ENCODE results near the gene TNFSF10. TPM values are rescaled to one million over a fixed set of nuclear protein-coding genes. Genes with fewer than 3 reads are reported as not detected.

TNFSF10 gene
- polyA plus RNA-seq, 2 of the 4 experiments (the other 2 are of a cell fraction) = 0.48 to 0.92 TPM

DNA sequence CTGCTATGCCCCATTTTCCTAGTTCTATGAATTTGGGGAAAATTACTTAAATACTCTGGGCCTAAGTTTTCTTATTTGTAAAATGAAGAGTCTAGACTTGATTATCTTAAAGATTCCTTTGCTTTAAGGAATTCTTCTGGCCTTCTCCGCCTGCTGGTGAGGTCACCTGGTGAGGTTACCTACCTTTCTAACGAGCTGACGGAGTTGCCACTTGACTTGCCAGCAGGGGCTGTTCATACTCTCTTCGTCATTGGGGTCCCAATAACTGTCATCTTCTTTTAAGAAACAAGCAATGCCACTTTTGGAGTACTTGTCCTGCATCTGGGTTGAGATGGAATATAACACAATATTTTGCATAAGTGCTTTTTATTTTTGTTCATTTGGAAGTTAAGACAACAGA is 8.6 kb downstream of the TNFSF10 start:
- WGBS (ENCODE audit: missing lambda C conversion rate) = 87% methylated on average over 4 of the region's 4 CpGs
- CTCF ChIA-PET = no interaction called here

GRCh38 chr3:172513488-172513887 is 9.7 kb downstream of the TNFSF10 start:
- no peak for ATAC-seq
- H3K4me2 ChIP-seq = no peak overlapping the region
- CTCF ChIA-PET = interaction anchor here (0.6 kb wide), 1 partner anchor 8 kb away, joined by 3 read pairs; no protein-coding TSS in a partner anchor
- H3K27ac ChIP-seq = no peak overlapping the region
- POLR2A ChIA-PET = no interaction called here
- FAIRE-seq = no peak
- 64% methylated on average over 2 of the region's 2 CpGs for WGBS (ENCODE audit: missing lambda C conversion rate)
- DNase-seq (ENCODE audit: low read depth in 1 of 2, low spot score in 1 of 2) = no peak
- peaks cover 14% of the 10 kb centered on the region for H3K4me1 ChIP-seq
- H3K9me3 ChIP-seq = no peaks in the 10 kb centered on the region
- no peak overlapping the region for H3K4me3 ChIP-seq
- TF ChIP-seq, protein P1, sequence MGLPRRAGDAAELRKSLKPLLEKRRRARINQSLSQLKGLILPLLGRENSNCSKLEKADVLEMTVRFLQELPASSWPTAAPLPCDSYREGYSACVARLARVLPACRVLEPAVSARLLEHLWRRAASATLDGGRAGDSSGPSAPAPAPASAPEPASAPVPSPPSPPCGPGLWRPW (IDR thresholded peaks at IDR 0.05) = no peak
- TF ChIP-seq KDM1A (IDR thresholded peaks at IDR 0.05; ENCODE audit: low read depth) = no peak
- no peak for TF ChIP-seq FOSL2 (IDR thresholded peaks at IDR 0.05)
- TF ChIP-seq FOSL2 (CRISPR knock-in tag; IDR thresholded peaks at IDR 0.05) = no peak
- TF ChIP-seq POLR2A (IDR thresholded peaks at IDR 0.05; ENCODE audit: low read length) = no peak
- TF ChIP-seq MYC (IDR thresholded peaks at IDR 0.05; ENCODE audit: borderline replicate concordance, low read length) = no peak
- no peak for TF ChIP-seq EP300 (IDR thresholded peaks at IDR 0.05)
- TF ChIP-seq CBX8 (IDR thresholded peaks at IDR 0.05) = no peak
- TF ChIP-seq CEBPB (IDR thresholded peaks at IDR 0.05) = no peak
- TF ChIP-seq ZNF302 (CRISPR knock-in tag; IDR thresholded peaks at IDR 0.05) = no peak

More for the DNA sequence above, 8.6 kb downstream of the TNFSF10 start:
- ATAC-seq = no peak
- H3K27ac ChIP-seq = no peak overlapping the region
- TF ChIP-seq EHMT2 (IDR thresholded peaks at IDR 0.05; ENCODE audit: low read depth) (no peak), CBX8 (IDR thresholded peaks at IDR 0.05) (no peak), CHD2 (IDR thresholded peaks at IDR 0.05; ENCODE audit: low read length, partially characterized antibody) (no peak), FOXS1 (CRISPR knock-in tag; IDR thresholded peaks at IDR 0.05) (no peak), NR3C1 (IDR thresholded peaks at IDR 0.05) (no peak), MYC (IDR thresholded peaks at IDR 0.05; ENCODE audit: borderline replicate concordance, low read length) (no peak), REST (IDR thresholded peaks at IDR 0.05) (no peak), ZNF302 (CRISPR knock-in tag; IDR thresholded peaks at IDR 0.05) (no peak), HMGXB4 (CRISPR knock-in tag; IDR thresholded peaks at IDR 0.05; ENCODE audit: borderline replicate concordance) (no peak), FOSB (CRISPR knock-in tag; IDR thresholded peaks at IDR 0.05) (no peak), HDAC2 (IDR thresholded peaks at IDR 0.05) (no peak), MAFK (IDR thresholded peaks at IDR 0.05; ENCODE audit: partially characterized antibody) (no peak), PHF8 (IDR thresholded peaks at IDR 0.05; ENCODE audit: borderline replicate concordance, low read depth) (no peak), CBX2 (IDR thresholded peaks at IDR 0.05; ENCODE audit: borderline replicate concordance, low read depth) (no peak), RNF2 (IDR thresholded peaks at IDR 0.05; ENCODE audit: borderline replicate concordance, low read depth) (no peak), GATA3 (IDR thresholded peaks at IDR 0.05; ENCODE audit: borderline replicate concordance) (no peak), HOXA7 (CRISPR knock-in tag; IDR thresholded peaks at IDR 0.05) (no peak), SMC3 (IDR thresholded peaks at IDR 0.05) (no peak)
- TF ChIP-seq, protein P2, sequence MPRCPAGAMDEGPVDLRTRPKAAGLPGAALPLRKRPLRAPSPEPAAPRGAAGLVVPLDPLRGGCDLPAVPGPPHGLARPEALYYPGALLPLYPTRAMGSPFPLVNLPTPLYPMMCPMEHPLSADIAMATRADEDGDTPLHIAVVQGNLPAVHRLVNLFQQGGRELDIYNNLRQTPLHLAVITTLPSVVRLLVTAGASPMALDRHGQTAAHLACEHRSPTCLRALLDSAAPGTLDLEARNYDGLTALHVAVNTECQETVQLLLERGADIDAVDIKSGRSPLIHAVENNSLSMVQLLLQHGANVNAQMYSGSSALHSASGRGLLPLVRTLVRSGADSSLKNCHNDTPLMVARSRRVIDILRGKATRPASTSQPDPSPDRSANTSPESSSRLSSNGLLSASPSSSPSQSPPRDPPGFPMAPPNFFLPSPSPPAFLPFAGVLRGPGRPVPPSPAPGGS (IDR thresholded peaks at IDR 0.05) = no peak
- TF ChIP-seq, protein P3, sequence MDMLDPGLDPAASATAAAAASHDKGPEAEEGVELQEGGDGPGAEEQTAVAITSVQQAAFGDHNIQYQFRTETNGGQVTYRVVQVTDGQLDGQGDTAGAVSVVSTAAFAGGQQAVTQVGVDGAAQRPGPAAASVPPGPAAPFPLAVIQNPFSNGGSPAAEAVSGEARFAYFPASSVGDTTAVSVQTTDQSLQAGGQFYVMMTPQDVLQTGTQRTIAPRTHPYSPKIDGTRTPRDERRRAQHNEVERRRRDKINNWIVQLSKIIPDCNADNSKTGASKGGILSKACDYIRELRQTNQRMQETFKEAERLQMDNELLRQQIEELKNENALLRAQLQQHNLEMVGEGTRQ (IDR thresholded peaks at IDR 0.05) = no peak
- H3K4me2 ChIP-seq = no peak overlapping the region
- DNase-seq (ENCODE audit: low read depth in 1 of 2, low spot score in 1 of 2) = no peak
- H3K4me3 ChIP-seq = no peak overlapping the region
- H3K9me3 ChIP-seq = no peaks in the 10 kb centered on the region
- POLR2A ChIA-PET = no interaction called here
- FAIRE-seq = no peak
- peaks cover 14% of the 10 kb centered on the region for H3K4me1 ChIP-seq

All from A549 (cell line).